NCI-H1417 treated with DMSO at 0.1 percent for 48 hours (cell line): ENCODE data around the gene CH25H.
"Not testable (repeated sequence)": the region's sequence is repeated elsewhere in the genome, so short reads cannot be mapped to it uniquely, and the experiment has no call there.

ENCODE experiments used
- DNase-seq: peaks from one replicate; lab custom pipeline; 2025; lab: John Stamatoyannopoulos, UW

The CH25H gene

GRCh38 chr10:89197473-89197872 lies 9.6 kb downstream of the CH25H start:
- DNase-seq, result no peak

- not testable (repeated sequence) for DNase-seq
These were observed 15.8 kb downstream of the CH25H start for GRCh38 chr10:89191301-89191700.

GRCh38 chr10:89189211-89189734 lies 17.8 kb downstream of the CH25H start:
- no peak for DNase-seq

- no peak for DNase-seq
These were observed 21.5 kb downstream of the CH25H start for GRCh38 chr10:89185658-89186057.

GRCh38 chr10:89184638-89185037 lies 22.5 kb downstream of the CH25H start:
- DNase-seq, result no peak

- DNase-seq, result no peak
These were observed 23.5 kb downstream of the CH25H start for GRCh38 chr10:89183571-89183970.

- DNase-seq, result no peak
These were observed 24.2 kb downstream of the CH25H start for GRCh38 chr10:89182894-89183293.

- no peak for DNase-seq
These were observed 31.3 kb downstream of the CH25H start for GRCh38 chr10:89175816-89176215.

GRCh38 chr10:89173075-89173474 lies 34.0 kb downstream of the CH25H start:
- DNase-seq, result no peak

GRCh38 chr10:89171996-89172395 lies 35.1 kb downstream of the CH25H start:
- DNase-seq, result no peak

- no peak for DNase-seq
These were observed 35.7 kb downstream of the CH25H start for GRCh38 chr10:89171263-89171872.

GRCh38 chr10:89168354-89168900 lies 38.7 kb downstream of the CH25H start:
- DNase-seq, result not testable (repeated sequence)

GRCh38 chr10:89167915-89168314 lies 39.2 kb downstream of the CH25H start:
- DNase-seq, result no peak

GRCh38 chr10:89165923-89166322 lies 41.2 kb downstream of the CH25H start:
- DNase-seq, result no peak

- no peak for DNase-seq
These were observed 42.2 kb downstream of the CH25H start for GRCh38 chr10:89164920-89165319.

GRCh38 chr10:89164080-89164479 lies 43.0 kb downstream of the CH25H start:
- DNase-seq, result no peak

GRCh38 chr10:89163265-89163995 lies 43.7 kb downstream of the CH25H start:
- DNase-seq, result no peak

GRCh38 chr10:89162596-89162995 lies 44.5 kb downstream of the CH25H start:
- DNase-seq, result no peak

GRCh38 chr10:89160339-89160738 lies 46.8 kb downstream of the CH25H start:
- DNase-seq, result no peak

- DNase-seq, result no peak
These were observed 47.4 kb downstream of the CH25H start for GRCh38 chr10:89159761-89160160.

- no peak for DNase-seq
These were observed 47.8 kb downstream of the CH25H start for GRCh38 chr10:89159316-89159715.

GRCh38 chr10:89158446-89158845 lies 48.7 kb downstream of the CH25H start:
- DNase-seq, result no peak

GRCh38 chr10:89156161-89156835 lies 50.8 kb downstream of the CH25H start:
- DNase-seq, result no peak
